ENCODE data around the gene GOLGA2.

GRCh38 chr9:128274245-128274644 lies 1.6 kb downstream of the GOLGA2 start:
- TF ChIP-seq CTCF (IDR thresholded peaks at IDR 0.05; ENCODE audit: insufficient read depth, low read length) = no peak
- TF ChIP-seq SPI1 (IDR thresholded peaks at IDR 0.05; ENCODE audit: borderline replicate concordance, low read depth) = no peak
- no peak for TF ChIP-seq GABPA (IDR thresholded peaks at IDR 0.05; ENCODE audit: low read depth)

Measured in HL-60 (cell line).